GM12891 (cell line): Measurements from ENCODE around the gene JAZF1.

Source experiments
- DNase-seq: peaks from one replicate; pipeline ENCODE4 v3.0.0; 2011; ENCODE audit warnings: low spot score; ENCODE audit not compliant: insufficient read length
- FAIRE-seq: peaks from 2 replicates; lab custom pipeline; 2011; peaks lifted over from hg19 to GRCh38; lab: Jason Lieb, UNC
- PAX5 ChIP-seq: IDR thresholded peaks from 2 replicates; pipeline ENCODE4 v1.6.1; 2011; ENCODE audit warnings: low read length, moderate library complexity, mild to moderate bottlenecking; ENCODE audit not compliant: insufficient read depth, severe bottlenecking
- POLR2A ChIP-seq: IDR thresholded peaks from 2 replicates; pipeline ENCODE4 v1.6.1; 2011; ENCODE audit warnings: low read depth, low read length, control low read depth
- POLR2AphosphoS5 ChIP-seq: IDR thresholded peaks from 2 replicates; pipeline ENCODE4 v1.6.1; 2011; ENCODE audit warnings: low read depth, low read length, control low read depth
- POU2F2 ChIP-seq: IDR thresholded peaks from 2 replicates; pipeline ENCODE4 v1.6.1; 2011; ENCODE audit warnings: low read depth, mild to moderate bottlenecking, control low read depth, low read length, moderate library complexity
- SPI1 ChIP-seq: IDR thresholded peaks from 2 replicates; pipeline ENCODE4 v1.6.1; 2011; ENCODE audit warnings: low read depth, low read length, control low read depth
- TAF1 ChIP-seq: IDR thresholded peaks from 2 replicates; pipeline ENCODE4 v1.6.1; 2011; ENCODE audit warnings: low read depth, low read length, control low read depth

Gene JAZF1

GRCh38 chr7:28208506-28208905 lies 27.9 kb upstream of the JAZF1 start:
- TF ChIP-seq POLR2A (no peak), TAF1 (no peak), POU2F2 (no peak), POLR2AphosphoS5 (no peak), SPI1 (no peak), PAX5 (no peak)
- no peak for FAIRE-seq

GRCh38 chr7:28207486-28208158 lies 27.0 kb upstream of the JAZF1 start:
- FAIRE-seq = no peak
- DNase-seq = no peak
- TF ChIP-seq TAF1 (no peak), PAX5 (no peak), SPI1 (no peak), POLR2AphosphoS5 (no peak)

More at GRCh38 chr7:28208506-28208905, 27.9 kb upstream of the JAZF1 start:
- no peak for DNase-seq

GRCh38 chr7:28205506-28205905 lies 24.9 kb upstream of the JAZF1 start:
- DNase-seq (no peak), FAIRE-seq (no peak)
- TF ChIP-seq SPI1 (no peak), PAX5 (no peak), TAF1 (no peak), POLR2A (no peak), POU2F2 (no peak), POLR2AphosphoS5 (no peak)

GRCh38 chr7:28203508-28204240 lies 23.1 kb upstream of the JAZF1 start:
- no peak for DNase-seq
- TF ChIP-seq SPI1 (no peak), POLR2A (no peak), PAX5 (no peak), POU2F2 (no peak), POLR2AphosphoS5 (no peak), TAF1 (no peak)
- FAIRE-seq = no peak

- no peak for TF ChIP-seq TAF1
- no peak for TF ChIP-seq PAX5
- no peak for TF ChIP-seq POU2F2
- no peak for TF ChIP-seq POLR2A
- no peak for DNase-seq
- FAIRE-seq = no peak
Observed at GRCh38 chr7:28202222-28202621, 21.6 kb upstream of the JAZF1 start.

GRCh38 chr7:28201131-28201530 lies 20.5 kb upstream of the JAZF1 start:
- TF ChIP-seq POLR2A (no peak), PAX5 (no peak), SPI1 (no peak), TAF1 (no peak), POU2F2 (no peak), POLR2AphosphoS5 (no peak)
- FAIRE-seq = no peak

GRCh38 chr7:28200598-28200997 lies 20.0 kb upstream of the JAZF1 start:
- no peak for DNase-seq
- TF ChIP-seq POLR2AphosphoS5 (no peak), PAX5 (no peak), TAF1 (no peak), SPI1 (no peak), POLR2A (no peak), POU2F2 (no peak)
- no peak for FAIRE-seq

More at GRCh38 chr7:28201131-28201530, 20.5 kb upstream of the JAZF1 start:
- DNase-seq = no peak

GRCh38 chr7:28199021-28199510 lies 18.5 kb upstream of the JAZF1 start:
- no peak for TF ChIP-seq POLR2AphosphoS5
- no peak for TF ChIP-seq SPI1
- no peak for TF ChIP-seq PAX5
- TF ChIP-seq POU2F2 = no peak
- TF ChIP-seq TAF1 = no peak
- TF ChIP-seq POLR2A = no peak
- FAIRE-seq = no peak
- DNase-seq = no peak

GRCh38 chr7:28195910-28196620 lies 15.5 kb upstream of the JAZF1 start:
- DNase-seq (no peak), FAIRE-seq (no peak)
- TF ChIP-seq SPI1 (no peak), TAF1 (no peak), PAX5 (no peak), POU2F2 (no peak), POLR2AphosphoS5 (no peak), POLR2A (no peak)
